ENCODE data around the gene ADAD2. TPM values are rescaled to one million over a fixed set of nuclear protein-coding genes. Genes with fewer than 3 reads are reported as not detected.
"Not testable (repeated sequence)": the region's sequence is repeated elsewhere in the genome, so short reads cannot be mapped to it uniquely, and the experiment has no call there.

ADAD2 gene
- total RNA-seq, 1 donor from 2014 or later = not detected

GRCh38 chr16:84198401-84198800, 7.4 kb downstream of the ADAD2 start:
- Mint-ChIP-seq H3K27me3 (ENCODE audit: low read depth) (no peaks in the 10 kb centered on the region), H3K9me3 (no peaks in the 10 kb centered on the region), H3K27ac (ENCODE audit: unreplicated experiment) (no peak overlapping the region), H3K4me1 (no peaks in the 10 kb centered on the region), H3K36me3 (ENCODE audit: low read depth) (no peaks in the 10 kb centered on the region), H3K4me3 (no peak overlapping the region)
- DNase-seq (ENCODE audit: low read depth, low spot score) = no peak
- TF ChIP-seq, protein P1, sequence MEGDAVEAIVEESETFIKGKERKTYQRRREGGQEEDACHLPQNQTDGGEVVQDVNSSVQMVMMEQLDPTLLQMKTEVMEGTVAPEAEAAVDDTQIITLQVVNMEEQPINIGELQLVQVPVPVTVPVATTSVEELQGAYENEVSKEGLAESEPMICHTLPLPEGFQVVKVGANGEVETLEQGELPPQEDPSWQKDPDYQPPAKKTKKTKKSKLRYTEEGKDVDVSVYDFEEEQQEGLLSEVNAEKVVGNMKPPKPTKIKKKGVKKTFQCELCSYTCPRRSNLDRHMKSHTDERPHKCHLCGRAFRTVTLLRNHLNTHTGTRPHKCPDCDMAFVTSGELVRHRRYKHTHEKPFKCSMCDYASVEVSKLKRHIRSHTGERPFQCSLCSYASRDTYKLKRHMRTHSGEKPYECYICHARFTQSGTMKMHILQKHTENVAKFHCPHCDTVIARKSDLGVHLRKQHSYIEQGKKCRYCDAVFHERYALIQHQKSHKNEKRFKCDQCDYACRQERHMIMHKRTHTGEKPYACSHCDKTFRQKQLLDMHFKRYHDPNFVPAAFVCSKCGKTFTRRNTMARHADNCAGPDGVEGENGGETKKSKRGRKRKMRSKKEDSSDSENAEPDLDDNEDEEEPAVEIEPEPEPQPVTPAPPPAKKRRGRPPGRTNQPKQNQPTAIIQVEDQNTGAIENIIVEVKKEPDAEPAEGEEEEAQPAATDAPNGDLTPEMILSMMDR (conservative IDR thresholded peaks at IDR 0.05) = no peak

- DNase-seq (ENCODE audit: low read depth, low spot score) = no peak
- Mint-ChIP-seq H3K9me3 (no peaks in the 10 kb centered on the region), H3K27ac (ENCODE audit: unreplicated experiment) (no peak overlapping the region), H3K27me3 (ENCODE audit: low read depth) (no peaks in the 10 kb centered on the region), H3K36me3 (ENCODE audit: low read depth) (no peaks in the 10 kb centered on the region), H3K4me1 (no peaks in the 10 kb centered on the region), H3K4me3 (no peak overlapping the region)
- TF ChIP-seq, protein P1 (conservative IDR thresholded peaks at IDR 0.05) = no peak
These were observed 8.1 kb downstream of the ADAD2 start for GRCh38 chr16:84199097-84199496.

GRCh38 chr16:84199861-84200260, 8.9 kb downstream of the ADAD2 start:
- Mint-ChIP-seq H3K9me3 (no peaks in the 10 kb centered on the region), H3K36me3 (ENCODE audit: low read depth) (no peaks in the 10 kb centered on the region), H3K27ac (ENCODE audit: unreplicated experiment) (peak overlapping the region; percentile 9), H3K27me3 (ENCODE audit: low read depth) (no peaks in the 10 kb centered on the region), H3K4me1 (no peaks in the 10 kb centered on the region), H3K4me3 (no peak overlapping the region)
- TF ChIP-seq, protein P1 (conservative IDR thresholded peaks at IDR 0.05) = no peak
- no peak for DNase-seq (ENCODE audit: low read depth, low spot score)

DNA sequence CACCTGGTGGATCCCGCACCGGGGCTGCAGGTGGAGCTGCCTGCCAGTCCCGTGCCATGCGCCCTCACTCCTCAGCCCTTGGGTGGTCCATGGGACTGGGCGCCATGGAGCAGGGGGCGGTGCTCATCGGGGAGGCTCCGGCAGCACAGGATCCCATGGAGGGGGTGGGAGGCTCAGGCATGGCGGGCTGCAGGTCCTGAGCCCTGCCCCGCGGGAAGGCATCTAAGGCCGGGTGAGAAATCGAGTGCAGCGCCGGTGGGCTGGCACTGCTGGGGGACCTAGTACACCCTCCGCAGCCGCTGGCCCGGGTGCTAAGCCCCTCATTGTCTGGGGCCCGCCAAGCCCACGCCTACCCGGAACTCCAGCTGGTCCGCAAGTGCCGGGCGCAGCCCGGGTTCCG, 13.6 kb downstream of the ADAD2 start:
- not testable (repeated sequence) for DNase-seq (ENCODE audit: low read depth, low spot score); H3K27me3 Mint-ChIP-seq (ENCODE audit: low read depth); H3K9me3 Mint-ChIP-seq; H3K36me3 Mint-ChIP-seq (ENCODE audit: low read depth); H3K27ac Mint-ChIP-seq (ENCODE audit: unreplicated experiment); H3K4me1 Mint-ChIP-seq; H3K4me3 Mint-ChIP-seq

GRCh38 chr16:84205123-84205522, 14.2 kb downstream of the ADAD2 start:
- not testable (repeated sequence) for H3K27ac Mint-ChIP-seq (ENCODE audit: unreplicated experiment); H3K27me3 Mint-ChIP-seq (ENCODE audit: low read depth); H3K9me3 Mint-ChIP-seq; H3K4me3 Mint-ChIP-seq; DNase-seq (ENCODE audit: low read depth, low spot score); H3K36me3 Mint-ChIP-seq (ENCODE audit: low read depth); H3K4me1 Mint-ChIP-seq

- no peaks in the 10 kb centered on the region for H3K9me3 Mint-ChIP-seq
- no peak overlapping the region for H3K4me3 Mint-ChIP-seq
- TF ChIP-seq, protein P1 (conservative IDR thresholded peaks at IDR 0.05) = no peak
- no peak overlapping the region for H3K27ac Mint-ChIP-seq (ENCODE audit: unreplicated experiment)
- H3K27me3 Mint-ChIP-seq (ENCODE audit: low read depth) = no peaks in the 10 kb centered on the region
- DNase-seq (ENCODE audit: low read depth, low spot score) = no peak
- H3K4me1 Mint-ChIP-seq = no peaks in the 10 kb centered on the region
- H3K36me3 Mint-ChIP-seq (ENCODE audit: low read depth) = no peaks in the 10 kb centered on the region
These were observed 15.2 kb downstream of the ADAD2 start for GRCh38 chr16:84205976-84206691.

Data from neural crest cell (in vitro differentiated cells).